HUES48 (cell line): ENCODE results near the gene SRGAP3.

Source experiments
- H3K27ac ChIP-seq: one replicate; pipeline ENCODE4 v1.7.0; 2013; ENCODE audit warnings: low read depth, low read length, inconsistent platforms
- H3K27me3 ChIP-seq: 2 replicates; pipeline ENCODE4 v1.6.1; 2013; ENCODE audit warnings: mild to moderate bottlenecking, low read length; ENCODE audit not compliant: control insufficient read depth, insufficient read depth
- H3K36me3 ChIP-seq: 2 replicates; pipeline ENCODE4 v1.6.1; 2013; ENCODE audit warnings: low read length; ENCODE audit not compliant: control insufficient read depth, insufficient read depth
- H3K4me1 ChIP-seq: 2 replicates; pipeline ENCODE4 v1.6.1; 2013; ENCODE audit warnings: mild to moderate bottlenecking, low read length; ENCODE audit not compliant: control insufficient read depth, insufficient read depth
- H3K4me3 ChIP-seq: 2 replicates; pipeline ENCODE4 v1.5.1; 2013; ENCODE audit warnings: mild to moderate bottlenecking, low read depth, low read length
- H3K9ac ChIP-seq: 2 replicates; pipeline ENCODE4 v1.6.1; 2013; ENCODE audit warnings: mild to moderate bottlenecking, low read depth, low read length, moderate library complexity
- H3K9me3 ChIP-seq: 2 replicates; pipeline ENCODE4 v1.6.1; 2013; ENCODE audit warnings: low read length; ENCODE audit not compliant: control insufficient read depth, insufficient read depth

SRGAP3 gene

GRCh38 chr3:9213019-9213634, 36.3 kb downstream of the SRGAP3 start:
- Histone ChIP-seq H3K9me3 (no peaks in the 10 kb centered on the region), H3K9ac (no peak overlapping the region), H3K27ac (no peak overlapping the region), H3K36me3 (no peaks in the 10 kb centered on the region), H3K27me3 (no peaks in the 10 kb centered on the region), H3K4me3 (no peak overlapping the region), H3K4me1 (no peaks in the 10 kb centered on the region)

GRCh38 chr3:9211155-9211950, 38.1 kb downstream of the SRGAP3 start:
- Histone ChIP-seq H3K27me3 (no peaks in the 10 kb centered on the region), H3K9me3 (no peaks in the 10 kb centered on the region), H3K27ac (no peak overlapping the region), H3K4me1 (no peaks in the 10 kb centered on the region), H3K4me3 (no peak overlapping the region), H3K9ac (no peak overlapping the region), H3K36me3 (no peaks in the 10 kb centered on the region)

DNA sequence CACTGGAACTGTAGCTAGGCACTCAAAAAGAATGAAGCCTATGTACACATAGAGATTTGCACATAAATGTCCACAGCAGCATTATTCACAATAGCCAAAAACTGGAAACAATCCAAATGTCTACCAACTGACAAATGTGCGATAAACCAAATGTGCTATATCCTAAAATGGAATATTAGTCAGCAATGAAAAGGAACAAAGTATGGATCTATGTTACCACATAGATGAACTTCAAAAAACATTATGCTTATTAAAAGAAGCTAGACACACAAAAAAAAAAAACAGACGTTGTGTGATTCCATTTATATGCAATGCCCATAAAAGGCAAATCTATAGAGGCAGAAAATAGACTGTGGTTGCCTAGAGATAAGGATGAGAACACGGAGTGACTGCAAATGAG, 39.7 kb downstream of the SRGAP3 start:
- no peaks in the 10 kb centered on the region for H3K9me3 ChIP-seq
- H3K4me1 ChIP-seq: peaks cover 2% of the 10 kb centered on the region
- no peak overlapping the region for H3K27ac ChIP-seq
- H3K36me3 ChIP-seq: no peaks in the 10 kb centered on the region
- H3K9ac ChIP-seq: no peak overlapping the region
- no peaks in the 10 kb centered on the region for H3K27me3 ChIP-seq
- no peak overlapping the region for H3K4me3 ChIP-seq

GRCh38 chr3:9208605-9209152, 40.8 kb downstream of the SRGAP3 start:
- Histone ChIP-seq H3K36me3 (no peaks in the 10 kb centered on the region), H3K9me3 (no peaks in the 10 kb centered on the region), H3K4me3 (no peak overlapping the region), H3K27me3 (no peaks in the 10 kb centered on the region), H3K27ac (no peak overlapping the region), H3K4me1 (peaks cover 10% of the 10 kb centered on the region), H3K9ac (no peak overlapping the region)

GRCh38 chr3:9207116-9207763, 42.2 kb downstream of the SRGAP3 start:
- no peak overlapping the region for H3K4me3 ChIP-seq
- H3K9me3 ChIP-seq: no peaks in the 10 kb centered on the region
- H3K27me3 ChIP-seq: no peaks in the 10 kb centered on the region
- H3K36me3 ChIP-seq: no peaks in the 10 kb centered on the region
- H3K4me1 ChIP-seq: peaks cover 10% of the 10 kb centered on the region
- H3K27ac ChIP-seq: no peak overlapping the region
- no peak overlapping the region for H3K9ac ChIP-seq

GRCh38 chr3:9206287-9206686, 43.2 kb downstream of the SRGAP3 start:
- Histone ChIP-seq H3K27ac (no peak overlapping the region), H3K4me1 (peaks cover 18% of the 10 kb centered on the region), H3K9me3 (no peaks in the 10 kb centered on the region), H3K9ac (no peak overlapping the region), H3K36me3 (no peaks in the 10 kb centered on the region), H3K27me3 (no peaks in the 10 kb centered on the region), H3K4me3 (no peak overlapping the region)

GRCh38 chr3:9205345-9206143, 43.9 kb downstream of the SRGAP3 start:
- Histone ChIP-seq H3K9me3 (no peaks in the 10 kb centered on the region), H3K4me3 (no peak overlapping the region), H3K36me3 (no peaks in the 10 kb centered on the region), H3K4me1 (peaks cover 18% of the 10 kb centered on the region), H3K27me3 (no peaks in the 10 kb centered on the region), H3K9ac (no peak overlapping the region), H3K27ac (no peak overlapping the region)

DNA sequence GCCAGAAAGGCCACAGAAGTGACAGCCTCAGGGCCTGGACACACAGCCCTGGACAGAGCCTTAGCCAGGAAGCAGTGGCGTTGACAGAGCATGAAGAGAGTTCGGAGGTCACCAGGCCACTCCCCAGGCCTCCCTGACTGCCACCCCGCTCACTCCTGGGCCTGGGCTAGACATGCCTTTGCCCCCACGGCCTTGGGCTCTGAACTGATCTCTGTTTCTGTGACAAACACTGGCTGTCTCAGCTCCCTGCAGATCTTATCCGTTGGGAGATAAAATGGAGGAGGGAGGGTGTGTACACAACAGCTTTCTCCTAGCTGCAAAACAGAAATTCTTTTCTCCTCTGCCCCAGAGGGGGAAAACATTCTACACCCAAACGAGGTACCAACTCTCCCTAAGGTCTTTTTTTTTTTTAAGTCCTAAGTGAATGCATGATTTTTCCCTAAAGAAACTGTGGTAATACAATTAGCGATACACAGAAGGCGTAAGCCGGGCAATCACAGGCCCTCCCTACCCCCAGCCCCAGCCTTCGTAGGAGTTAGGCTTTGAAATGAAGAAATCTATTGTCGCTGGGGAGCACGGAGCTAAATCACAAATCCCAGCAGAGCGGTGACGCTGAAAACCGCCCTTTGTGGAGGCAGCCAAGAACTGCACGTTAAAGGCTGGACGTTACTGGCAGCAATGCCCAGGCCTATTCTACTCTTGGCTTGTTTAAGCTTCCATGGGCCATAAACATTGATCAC, 45.0 kb downstream of the SRGAP3 start:
- peak overlapping the region; percentile 66 for H3K27ac ChIP-seq
- no peaks in the 10 kb centered on the region for H3K27me3 ChIP-seq
- H3K9me3 ChIP-seq: no peaks in the 10 kb centered on the region
- H3K36me3 ChIP-seq: no peaks in the 10 kb centered on the region
- H3K4me1 ChIP-seq: peaks cover 20% of the 10 kb centered on the region
- H3K9ac ChIP-seq: no peak overlapping the region
- no peak overlapping the region for H3K4me3 ChIP-seq

DNA sequence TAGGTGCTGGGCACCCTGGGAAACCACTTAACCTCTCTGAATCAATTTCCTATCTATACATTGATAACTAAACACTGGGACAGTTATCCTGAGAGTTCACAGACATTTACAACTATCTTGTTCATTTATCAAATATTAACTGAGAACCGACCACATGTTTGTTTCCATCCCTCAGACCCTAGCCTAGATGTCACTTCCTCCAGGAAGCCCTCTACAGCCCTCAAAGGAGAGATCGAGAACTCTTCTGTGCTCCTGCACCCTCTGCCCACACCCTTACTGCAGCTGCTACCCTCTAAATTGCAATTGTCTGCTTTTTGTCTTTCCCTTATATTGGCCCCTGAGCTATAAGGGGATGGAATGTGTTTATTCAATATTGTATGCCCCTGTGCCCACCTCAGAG, 46.1 kb downstream of the SRGAP3 start:
- H3K4me1 ChIP-seq: peaks cover 28% of the 10 kb centered on the region
- no peaks in the 10 kb centered on the region for H3K9me3 ChIP-seq
- H3K27ac ChIP-seq: no peak overlapping the region
- no peaks in the 10 kb centered on the region for H3K36me3 ChIP-seq
- H3K4me3 ChIP-seq: no peak overlapping the region
- no peak overlapping the region for H3K9ac ChIP-seq
- no peaks in the 10 kb centered on the region for H3K27me3 ChIP-seq

GRCh38 chr3:9202546-9202945, 46.9 kb downstream of the SRGAP3 start:
- no peaks in the 10 kb centered on the region for H3K27me3 ChIP-seq
- H3K9me3 ChIP-seq: no peaks in the 10 kb centered on the region
- H3K36me3 ChIP-seq: no peaks in the 10 kb centered on the region
- H3K27ac ChIP-seq: no peak overlapping the region
- peaks cover 29% of the 10 kb centered on the region for H3K4me1 ChIP-seq
- no peak overlapping the region for H3K9ac ChIP-seq
- no peak overlapping the region for H3K4me3 ChIP-seq
